ENCODE measurements around the gene SUMF1. TPM values are rescaled to one million over a fixed set of nuclear protein-coding genes. Genes with fewer than 3 reads are reported as not detected.

Gene SUMF1
- total RNA-seq, 1 donor from 2014 or later = 8.6 TPM

DNA sequence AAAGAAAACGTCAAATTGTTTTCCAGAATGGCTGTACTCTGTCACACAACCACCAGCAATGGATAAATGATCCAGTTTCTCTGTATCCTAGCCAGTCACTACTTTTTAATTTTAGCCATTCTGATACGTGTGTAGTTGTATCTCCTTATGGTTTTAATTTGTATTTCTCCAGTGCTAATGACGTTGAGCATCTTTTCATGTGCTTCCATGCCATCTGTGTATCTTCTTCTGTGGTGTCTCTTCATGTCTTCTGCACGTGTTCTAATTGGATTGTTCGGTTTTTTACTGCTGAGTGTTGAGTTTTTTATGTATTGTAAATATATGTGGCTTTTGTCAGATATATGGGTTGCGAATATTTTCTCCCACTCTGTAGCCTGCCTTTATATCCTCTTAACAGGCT, 81.9 kb downstream of the SUMF1 start:
- Histone ChIP-seq H3K4me1 (no peaks in the 10 kb centered on the region), H3K27me3 (ENCODE audit: low read depth) (no peaks in the 10 kb centered on the region), H3K4me3 (no peak overlapping the region)

DNA sequence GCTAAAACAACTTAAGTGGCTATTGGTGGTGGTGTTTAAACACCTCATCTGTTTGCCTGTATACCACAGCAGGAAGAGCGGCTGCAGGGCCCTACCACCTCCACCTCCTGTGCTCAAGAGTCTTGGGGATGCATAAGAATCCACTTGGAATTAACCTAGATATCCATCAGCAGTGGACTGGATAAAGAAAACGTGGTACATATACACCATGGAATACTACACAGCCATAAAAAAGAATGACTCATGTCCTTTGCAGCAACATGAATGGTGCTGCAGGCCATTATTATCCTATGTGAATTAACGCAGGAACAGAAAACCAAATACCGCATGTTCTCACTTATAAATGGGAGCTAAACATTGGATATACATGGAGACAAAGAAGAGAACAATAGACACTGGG, 87.1 kb downstream of the SUMF1 start:
- H3K27me3 ChIP-seq (ENCODE audit: low read depth) = no peaks in the 10 kb centered on the region
- intact Hi-C loops (cut with micrococcal nuclease) = no loop called here
- TF ChIP-seq, protein P1, sequence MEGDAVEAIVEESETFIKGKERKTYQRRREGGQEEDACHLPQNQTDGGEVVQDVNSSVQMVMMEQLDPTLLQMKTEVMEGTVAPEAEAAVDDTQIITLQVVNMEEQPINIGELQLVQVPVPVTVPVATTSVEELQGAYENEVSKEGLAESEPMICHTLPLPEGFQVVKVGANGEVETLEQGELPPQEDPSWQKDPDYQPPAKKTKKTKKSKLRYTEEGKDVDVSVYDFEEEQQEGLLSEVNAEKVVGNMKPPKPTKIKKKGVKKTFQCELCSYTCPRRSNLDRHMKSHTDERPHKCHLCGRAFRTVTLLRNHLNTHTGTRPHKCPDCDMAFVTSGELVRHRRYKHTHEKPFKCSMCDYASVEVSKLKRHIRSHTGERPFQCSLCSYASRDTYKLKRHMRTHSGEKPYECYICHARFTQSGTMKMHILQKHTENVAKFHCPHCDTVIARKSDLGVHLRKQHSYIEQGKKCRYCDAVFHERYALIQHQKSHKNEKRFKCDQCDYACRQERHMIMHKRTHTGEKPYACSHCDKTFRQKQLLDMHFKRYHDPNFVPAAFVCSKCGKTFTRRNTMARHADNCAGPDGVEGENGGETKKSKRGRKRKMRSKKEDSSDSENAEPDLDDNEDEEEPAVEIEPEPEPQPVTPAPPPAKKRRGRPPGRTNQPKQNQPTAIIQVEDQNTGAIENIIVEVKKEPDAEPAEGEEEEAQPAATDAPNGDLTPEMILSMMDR (IDR thresholded peaks at IDR 0.05; ENCODE audit: borderline replicate concordance) = no peak
- H3K4me3 ChIP-seq = no peak overlapping the region
- peaks cover 24% of the 10 kb centered on the region for H3K36me3 ChIP-seq
- no peak for DNase-seq
- peaks cover 4% of the 10 kb centered on the region for H3K9me3 ChIP-seq (replicated peaks)
- no peak overlapping the region for H3K27ac ChIP-seq (replicated peaks)
- H3K4me1 ChIP-seq = no peaks in the 10 kb centered on the region

More for the DNA sequence above, 81.9 kb downstream of the SUMF1 start:
- no peak for DNase-seq
- TF ChIP-seq, protein P1 (IDR thresholded peaks at IDR 0.05; ENCODE audit: borderline replicate concordance) = no peak
- intact Hi-C loops (cut with micrococcal nuclease) = no loop called here
- Histone ChIP-seq H3K27ac (replicated peaks) (no peak overlapping the region), H3K36me3 (peaks cover 8% of the 10 kb centered on the region), H3K9me3 (replicated peaks) (peaks cover 2% of the 10 kb centered on the region)

DNA sequence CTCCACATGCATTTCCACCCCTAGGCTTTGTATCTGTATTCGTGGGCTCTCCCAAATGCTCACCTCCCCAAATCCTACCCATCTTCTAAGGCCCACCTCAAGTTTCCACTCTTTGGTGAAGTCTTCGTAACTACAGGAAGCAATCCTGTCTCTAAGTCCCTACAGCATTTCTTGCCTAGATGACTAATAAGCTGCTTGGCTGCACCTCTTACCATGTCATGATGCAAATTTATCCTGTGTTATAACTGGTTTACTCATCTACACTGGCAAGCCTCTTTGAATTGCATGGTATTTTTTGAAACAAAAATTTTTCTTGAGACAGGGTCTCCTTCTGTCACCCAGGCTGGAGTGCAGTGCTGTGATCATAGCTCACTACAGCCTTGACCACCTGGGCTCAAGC, 90.6 kb downstream of the SUMF1 start:
- no peaks in the 10 kb centered on the region for H3K4me1 ChIP-seq
- H3K36me3 ChIP-seq = peaks cover 48% of the 10 kb centered on the region
- no peaks in the 10 kb centered on the region for H3K27me3 ChIP-seq (ENCODE audit: low read depth)
- intact Hi-C loops (cut with micrococcal nuclease) = no loop called here
- no peak overlapping the region for H3K4me3 ChIP-seq
- no peak for DNase-seq
- no peak overlapping the region for H3K27ac ChIP-seq (replicated peaks)
- H3K9me3 ChIP-seq (replicated peaks) = peaks cover 27% of the 10 kb centered on the region
- TF ChIP-seq, protein P1 (IDR thresholded peaks at IDR 0.05; ENCODE audit: borderline replicate concordance) = no peak

DNA sequence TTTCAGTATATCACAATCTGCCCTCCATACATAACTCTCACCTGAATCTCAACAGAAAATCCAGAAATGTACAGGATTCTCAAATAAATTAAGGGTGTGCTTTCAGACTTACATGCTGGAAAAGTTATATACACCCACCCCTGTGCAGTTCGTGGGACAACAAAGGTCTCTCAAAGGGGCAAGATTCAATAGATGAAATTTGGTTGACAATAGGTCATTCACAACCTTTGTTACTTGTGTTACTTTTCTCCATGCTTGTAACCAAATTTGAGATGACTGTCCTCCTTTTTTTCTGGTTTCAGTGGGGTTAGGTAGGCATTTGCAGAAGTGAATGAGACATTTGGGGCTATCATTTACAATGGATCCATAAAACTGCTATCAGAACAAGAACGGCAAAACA, 91.2 kb downstream of the SUMF1 start:
- TF ChIP-seq, protein P1 (IDR thresholded peaks at IDR 0.05; ENCODE audit: borderline replicate concordance) = no peak
- DNase-seq = no peak
- no peak overlapping the region for H3K27ac ChIP-seq (replicated peaks)
- peaks cover 47% of the 10 kb centered on the region for H3K36me3 ChIP-seq
- no peaks in the 10 kb centered on the region for H3K4me1 ChIP-seq
- H3K9me3 ChIP-seq (replicated peaks) = peaks cover 27% of the 10 kb centered on the region
- no peaks in the 10 kb centered on the region for H3K27me3 ChIP-seq (ENCODE audit: low read depth)
- H3K4me3 ChIP-seq = no peak overlapping the region
- intact Hi-C loops (cut with micrococcal nuclease) = no loop called here

DNA sequence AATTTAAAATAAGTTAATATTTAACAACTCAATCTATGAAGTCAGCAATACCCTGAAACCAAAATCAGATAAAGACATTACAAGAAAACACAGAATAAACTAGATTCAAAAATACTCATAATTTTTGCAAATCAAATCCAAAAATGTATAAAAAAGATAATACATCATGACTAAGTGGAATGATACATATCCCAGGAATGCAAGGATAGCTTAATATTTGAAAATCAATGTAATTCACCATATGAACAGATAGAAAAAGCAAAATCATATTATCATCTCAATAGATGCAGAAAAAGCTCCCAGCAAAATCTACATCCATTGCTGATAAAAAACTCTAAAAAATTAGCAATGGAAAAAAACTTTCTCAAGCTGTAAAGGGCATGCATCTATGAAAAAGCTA, 93.4 kb downstream of the SUMF1 start:
- Histone ChIP-seq H3K27ac (replicated peaks) (no peak overlapping the region), H3K4me1 (no peaks in the 10 kb centered on the region), H3K27me3 (ENCODE audit: low read depth) (no peaks in the 10 kb centered on the region), H3K9me3 (replicated peaks) (peaks cover 23% of the 10 kb centered on the region), H3K4me3 (no peak overlapping the region), H3K36me3 (peaks cover 39% of the 10 kb centered on the region)
- TF ChIP-seq, protein P1 (IDR thresholded peaks at IDR 0.05; ENCODE audit: borderline replicate concordance) = no peak
- DNase-seq = no peak
- intact Hi-C loops (cut with micrococcal nuclease) = no loop called here

DNA sequence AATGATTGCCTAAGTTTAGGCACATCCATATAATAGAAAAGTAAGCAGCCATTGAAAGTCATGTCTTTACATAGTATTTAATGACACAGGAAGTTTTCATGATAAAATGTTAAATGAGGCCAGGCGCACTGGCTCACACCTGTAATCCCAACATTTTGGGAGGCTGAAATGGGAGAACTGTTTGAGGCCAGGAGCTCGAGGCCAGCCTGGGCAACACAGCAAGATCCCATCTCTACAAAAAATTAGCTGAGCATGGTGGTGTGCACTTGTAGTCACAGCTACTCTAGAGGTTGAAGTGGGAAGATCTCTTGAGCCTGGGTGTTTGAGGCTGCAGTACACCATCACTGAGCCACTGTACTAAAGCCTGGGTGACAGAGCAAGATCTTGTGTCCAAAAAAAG, 104.5 kb downstream of the SUMF1 start:
- no peak overlapping the region for H3K4me3 ChIP-seq
- no peaks in the 10 kb centered on the region for H3K27me3 ChIP-seq (ENCODE audit: low read depth)
- intact Hi-C loops (cut with micrococcal nuclease) = no loop called here
- TF ChIP-seq, protein P1 (IDR thresholded peaks at IDR 0.05; ENCODE audit: borderline replicate concordance) = no peak
- no peaks in the 10 kb centered on the region for H3K9me3 ChIP-seq (replicated peaks)
- DNase-seq = no peak
- H3K27ac ChIP-seq (replicated peaks) = no peak overlapping the region
- no peaks in the 10 kb centered on the region for H3K4me1 ChIP-seq
- peaks cover 13% of the 10 kb centered on the region for H3K36me3 ChIP-seq

Measured in left ventricle myocardium inferior (tissue), 1 donor.